ENCODE measurements around the gene DLGAP4. TPM values are rescaled to one million over a fixed set of nuclear protein-coding genes. Genes with fewer than 3 reads are reported as not detected.

The DLGAP4 gene
- total RNA-seq, 1 experiment from 2014 or later: 59.9 TPM

GRCh38 chr20:36260316-36260715 is 45.8 kb upstream of the DLGAP4 start:
- no peak overlapping the region for H3K27ac ChIP-seq (ENCODE audit: low read depth, low read length, poor library complexity, severe bottlenecking)
- TF ChIP-seq EZH2 (IDR thresholded peaks at IDR 0.05; ENCODE audit: borderline replicate concordance, low read depth, low read length, poor library complexity, severe bottlenecking) (no peak), CTCF (conservative IDR thresholded peaks at IDR 0.05; ENCODE audit: low read depth, low read length) (no peak)
- no peak for DNase-seq (ENCODE audit: low spot score)
- no peaks in the 10 kb centered on the region for H3K9me3 ChIP-seq (ENCODE audit: low read depth, low read length, poor library complexity, severe bottlenecking)
- no peaks in the 10 kb centered on the region for H3K27me3 ChIP-seq (replicated peaks; ENCODE audit: insufficient read depth, low read depth, low read length, poor library complexity)
- H3K4me3 ChIP-seq (ENCODE audit: low read depth, low read length, poor library complexity, severe bottlenecking): no peak overlapping the region
- POLR2A ChIA-PET (ENCODE audit: low non-redundant PET): interaction anchor here (0.7 kb wide), 1 partner anchor 9 kb away, joined by 3 read pairs; no protein-coding TSS in a partner anchor
- H3K36me3 ChIP-seq (ENCODE audit: insufficient read depth, low read length, poor library complexity, severe bottlenecking): peaks cover 6% of the 10 kb centered on the region
- intact Hi-C loops (cut with micrococcal nuclease; ENCODE audit: unreplicated experiment): no loop called here
- no TSS peak for BruUV-seq (replicated peaks)
- CTCF ChIA-PET: no interaction called here
- H3K4me1 ChIP-seq (ENCODE audit: insufficient read depth, low read length, poor library complexity, severe bottlenecking): no peaks in the 10 kb centered on the region

- Histone ChIP-seq H3K4me3 (ENCODE audit: low read depth, low read length, poor library complexity, severe bottlenecking) (no peak overlapping the region), H3K36me3 (ENCODE audit: insufficient read depth, low read length, poor library complexity, severe bottlenecking) (no peaks in the 10 kb centered on the region), H3K9me3 (ENCODE audit: low read depth, low read length, poor library complexity, severe bottlenecking) (no peaks in the 10 kb centered on the region), H3K27me3 (replicated peaks; ENCODE audit: insufficient read depth, low read depth, low read length, poor library complexity) (no peaks in the 10 kb centered on the region), H3K27ac (ENCODE audit: low read depth, low read length, poor library complexity, severe bottlenecking) (no peak overlapping the region), H3K4me1 (ENCODE audit: insufficient read depth, low read length, poor library complexity, severe bottlenecking) (no peaks in the 10 kb centered on the region)
- intact Hi-C loops (cut with micrococcal nuclease; ENCODE audit: unreplicated experiment): no loop called here
- ChIA-PET POLR2A (ENCODE audit: low non-redundant PET) (no interaction called here), CTCF (interaction anchor here (0.6 kb wide), 1 partner anchor 576 kb away, joined by 6 read pairs; no protein-coding TSS in a partner anchor)
- no TSS peak for BruUV-seq (replicated peaks)
- TF ChIP-seq EZH2 (IDR thresholded peaks at IDR 0.05; ENCODE audit: borderline replicate concordance, low read depth, low read length, poor library complexity, severe bottlenecking) (no peak), CTCF (conservative IDR thresholded peaks at IDR 0.05; ENCODE audit: low read depth, low read length) (no peak)
- no peak for DNase-seq (ENCODE audit: low spot score)
These were observed 44.6 kb upstream of the DLGAP4 start for GRCh38 chr20:36261389-36262105.

- Histone ChIP-seq H3K36me3 (ENCODE audit: insufficient read depth, low read length, poor library complexity, severe bottlenecking) (no peaks in the 10 kb centered on the region), H3K9me3 (ENCODE audit: low read depth, low read length, poor library complexity, severe bottlenecking) (no peaks in the 10 kb centered on the region), H3K27ac (ENCODE audit: low read depth, low read length, poor library complexity, severe bottlenecking) (no peak overlapping the region), H3K4me3 (ENCODE audit: low read depth, low read length, poor library complexity, severe bottlenecking) (no peak overlapping the region), H3K4me1 (ENCODE audit: insufficient read depth, low read length, poor library complexity, severe bottlenecking) (no peaks in the 10 kb centered on the region), H3K27me3 (replicated peaks; ENCODE audit: insufficient read depth, low read depth, low read length, poor library complexity) (no peaks in the 10 kb centered on the region)
- ChIA-PET POLR2A (ENCODE audit: low non-redundant PET) (no interaction called here), CTCF (no interaction called here)
- no peak for DNase-seq (ENCODE audit: low spot score)
- intact Hi-C loops (cut with micrococcal nuclease; ENCODE audit: unreplicated experiment): no loop called here
- no TSS peak for BruUV-seq (replicated peaks)
- TF ChIP-seq EZH2 (IDR thresholded peaks at IDR 0.05; ENCODE audit: borderline replicate concordance, low read depth, low read length, poor library complexity, severe bottlenecking) (no peak), CTCF (conservative IDR thresholded peaks at IDR 0.05; ENCODE audit: low read depth, low read length) (no peak)
These were observed 43.7 kb upstream of the DLGAP4 start for GRCh38 chr20:36262440-36262839.

All from A673 (cell line).